ENCODE measurements around the gene FOXE3.

Gene FOXE3

GRCh38 chr1:47434051-47434842 lies 18.2 kb downstream of the FOXE3 start:
- TF ChIP-seq, protein P1, sequence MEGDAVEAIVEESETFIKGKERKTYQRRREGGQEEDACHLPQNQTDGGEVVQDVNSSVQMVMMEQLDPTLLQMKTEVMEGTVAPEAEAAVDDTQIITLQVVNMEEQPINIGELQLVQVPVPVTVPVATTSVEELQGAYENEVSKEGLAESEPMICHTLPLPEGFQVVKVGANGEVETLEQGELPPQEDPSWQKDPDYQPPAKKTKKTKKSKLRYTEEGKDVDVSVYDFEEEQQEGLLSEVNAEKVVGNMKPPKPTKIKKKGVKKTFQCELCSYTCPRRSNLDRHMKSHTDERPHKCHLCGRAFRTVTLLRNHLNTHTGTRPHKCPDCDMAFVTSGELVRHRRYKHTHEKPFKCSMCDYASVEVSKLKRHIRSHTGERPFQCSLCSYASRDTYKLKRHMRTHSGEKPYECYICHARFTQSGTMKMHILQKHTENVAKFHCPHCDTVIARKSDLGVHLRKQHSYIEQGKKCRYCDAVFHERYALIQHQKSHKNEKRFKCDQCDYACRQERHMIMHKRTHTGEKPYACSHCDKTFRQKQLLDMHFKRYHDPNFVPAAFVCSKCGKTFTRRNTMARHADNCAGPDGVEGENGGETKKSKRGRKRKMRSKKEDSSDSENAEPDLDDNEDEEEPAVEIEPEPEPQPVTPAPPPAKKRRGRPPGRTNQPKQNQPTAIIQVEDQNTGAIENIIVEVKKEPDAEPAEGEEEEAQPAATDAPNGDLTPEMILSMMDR (conservative IDR thresholded peaks at IDR 0.05; ENCODE audit: low read depth, low read length), result peak; percentile 1
- DNase-seq (ENCODE audit: low read depth), result peak; percentile 83
- H3K4me3 ChIP-seq (ENCODE audit: low read depth, low read length), result peak overlapping the region; percentile 54

DNA sequence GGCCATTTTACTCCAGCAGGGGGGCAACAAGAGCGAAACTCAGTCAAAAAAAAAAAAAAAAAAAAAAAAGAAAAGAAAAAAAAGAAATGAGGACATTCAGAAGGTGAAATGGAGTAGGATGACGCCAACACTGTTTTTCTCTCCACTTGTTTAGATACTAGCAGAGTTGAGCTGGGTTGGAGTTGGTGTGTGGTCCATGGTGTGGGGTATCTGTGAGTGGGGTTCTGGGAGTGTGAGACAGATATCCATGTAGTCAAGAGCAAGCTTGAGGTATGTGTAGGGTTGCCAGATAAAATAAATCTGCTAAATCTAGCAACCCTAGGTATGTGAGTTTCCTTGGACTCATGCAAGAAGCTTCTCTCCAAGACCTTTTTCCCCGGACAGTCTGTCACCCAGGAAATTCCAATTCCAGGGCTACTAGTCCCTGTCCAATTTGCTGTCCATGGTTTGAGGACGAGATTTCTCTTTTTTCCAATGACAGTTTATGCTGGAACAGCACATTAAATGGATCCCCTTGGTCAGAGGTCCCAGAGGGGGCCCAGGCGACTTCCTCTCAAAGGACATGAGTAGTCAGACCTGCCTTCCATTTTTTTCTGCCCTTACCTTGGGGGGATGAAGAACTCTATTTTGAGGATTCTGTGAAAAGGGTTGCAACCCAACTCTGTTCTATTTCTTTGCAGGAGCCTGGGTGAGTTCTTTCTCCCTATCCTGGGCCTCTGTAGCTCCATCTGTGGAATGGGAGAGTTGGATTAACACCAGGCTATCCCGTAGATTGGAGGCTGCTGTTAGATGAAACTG lies 19.6 kb downstream of the FOXE3 start:
- peak overlapping the region; percentile 86 for H3K4me3 ChIP-seq (ENCODE audit: low read depth, low read length)
- TF ChIP-seq, protein P1 (conservative IDR thresholded peaks at IDR 0.05; ENCODE audit: low read depth, low read length), result no peak
- DNase-seq (ENCODE audit: low read depth), result peak; percentile 58

- TF ChIP-seq, protein P1 (conservative IDR thresholded peaks at IDR 0.05; ENCODE audit: low read depth, low read length), result peak; percentile 99
- peak; percentile 88 for DNase-seq (ENCODE audit: low read depth)
- peak overlapping the region; percentile 86 for H3K4me3 ChIP-seq (ENCODE audit: low read depth, low read length)
These were observed 20.4 kb downstream of the FOXE3 start for GRCh38 chr1:47436304-47436978.

DNA sequence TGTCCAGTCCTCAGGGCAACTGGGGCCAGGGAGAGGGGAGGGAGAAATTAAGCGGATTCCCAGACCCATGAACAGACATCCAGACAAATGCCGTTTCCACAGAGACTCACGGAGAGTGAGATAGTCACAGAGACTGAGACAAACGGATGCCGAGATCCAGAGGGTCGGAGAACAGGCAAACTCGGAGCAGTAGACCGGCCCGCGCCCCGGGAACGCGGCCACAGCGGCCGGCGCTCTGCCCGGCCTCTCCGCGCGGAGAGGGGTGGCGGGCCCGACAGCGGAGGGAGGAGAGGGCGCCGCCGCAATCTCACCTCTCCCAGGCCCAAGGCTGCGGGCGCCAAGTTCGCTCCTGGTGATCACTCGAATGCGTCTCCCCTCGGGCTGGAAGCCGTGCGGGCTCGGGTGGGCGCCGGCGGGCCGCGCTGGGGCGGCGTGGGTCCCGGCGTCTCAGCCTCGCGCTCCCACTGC lies 20.9 kb downstream of the FOXE3 start:
- TF ChIP-seq, protein P1 (conservative IDR thresholded peaks at IDR 0.05; ENCODE audit: low read depth, low read length), result no peak
- peak overlapping the region; percentile 86 for H3K4me3 ChIP-seq (ENCODE audit: low read depth, low read length)
- DNase-seq (ENCODE audit: low read depth), result peak; percentile 75

- DNase-seq (ENCODE audit: low read depth), result peak; percentile 84
- H3K4me3 ChIP-seq (ENCODE audit: low read depth, low read length), result peak within 1 kb of the TSS; percentile 86
These were observed 21.5 kb downstream of the FOXE3 start, which contains the start of gene FOXD2 for GRCh38 chr1:47437447-47438164. FOXD2 (plus strand) TSS chr1:47438044; CDS start chr1:47438136, 92 bp downstream.

More at GRCh38 chr1:47437447-47438164, 21.5 kb downstream of the FOXE3 start, which contains the start of gene FOXD2:
- TF ChIP-seq, protein P1 (conservative IDR thresholded peaks at IDR 0.05; ENCODE audit: low read depth, low read length), result peak; percentile 49

Measured in choroid plexus epithelial cell (primary cell).